ENCODE data around the gene TEX101.

Gene TEX101

GRCh38 chr19:43450545-43450997, 35.9 kb downstream of the TEX101 start:
- Histone ChIP-seq H2BK120ac (ENCODE audit: low read depth, low read length) (no peak overlapping the region), H3K4me2 (ENCODE audit: insufficient read depth, low read length, poor library complexity, severe bottlenecking) (no peak overlapping the region), H3K18ac (ENCODE audit: low read length) (no peak overlapping the region), H2AK5ac (ENCODE audit: low read depth, low read length) (no peak overlapping the region), H3K4me3 (ENCODE audit: low read length in 2 of 2) (no peak overlapping the region), H3K79me1 (ENCODE audit: low read depth, low read length) (no peaks in the 10 kb centered on the region), H3K4ac (ENCODE audit: low read length) (no peak overlapping the region), H3K36me3 (replicated peaks in 1 of 2; ENCODE audit: control insufficient read depth in 2 of 2, insufficient read depth in 2 of 2, low read length in 2 of 2) (no peaks in the 10 kb centered on the region), H4K8ac (ENCODE audit: low read depth, low read length) (no peak overlapping the region), H3K9me3 (replicated peaks in 1 of 2; ENCODE audit: control insufficient read depth in 2 of 2, insufficient read depth in 1 of 2, low read depth in 1 of 2, low read length in 2 of 2) (peaks cover 2 to 4% of the 10 kb centered on the region in 2 donors), H3K27ac (replicated peaks; ENCODE audit: low read length) (no peak overlapping the region), H3K14ac (ENCODE audit: low read length) (no peak overlapping the region), H3K4me1 (ENCODE audit: control insufficient read depth in 2 of 2, insufficient read depth in 1 of 2, low read depth in 1 of 2, low read length in 2 of 2) (no peaks in the 10 kb centered on the region), H2AFZ (ENCODE audit: low read length) (no peak overlapping the region), H3K23ac (ENCODE audit: low read depth, low read length, poor library complexity) (no peak overlapping the region), H2BK5ac (ENCODE audit: low read length) (no peak overlapping the region), H2BK12ac (ENCODE audit: low read length) (no peak overlapping the region), H4K91ac (ENCODE audit: low read depth, low read length, poor library complexity) (no peak overlapping the region), H3K9ac (ENCODE audit: low read depth, low read length, poor library complexity) (no peak overlapping the region), H2BK15ac (ENCODE audit: low read length) (no peak overlapping the region), H3K27me3 (ENCODE audit: control insufficient read depth in 3 of 3, insufficient read depth in 3 of 3, low read depth in 1 of 3, low read length in 3 of 3) (no peaks in the 10 kb centered on the region)
- no peak for DNase-seq (ENCODE audit: low spot score)
- WGBS, 2 donors (ENCODE audit: extremely low coverage in 2 of 2, insufficient read length in 2 of 2, insufficient replicate concordance in 1 of 2) = no CpG with 5 or more reads among the region's 2 CpGs

GRCh38 chr19:43452582-43452981, 37.9 kb downstream of the TEX101 start:
- no peak overlapping the region for H2BK12ac ChIP-seq (ENCODE audit: low read length)
- H3K4ac ChIP-seq (ENCODE audit: low read length) = no peak overlapping the region
- no peaks in the 10 kb centered on the region for H3K36me3 ChIP-seq (replicated peaks in 1 of 2; ENCODE audit: control insufficient read depth in 2 of 2, insufficient read depth in 2 of 2, low read length in 2 of 2)
- no peak overlapping the region for H2BK120ac ChIP-seq (ENCODE audit: low read depth, low read length)
- peaks cover 2 to 4% of the 10 kb centered on the region in 2 donors for H3K9me3 ChIP-seq (replicated peaks in 1 of 2; ENCODE audit: control insufficient read depth in 2 of 2, insufficient read depth in 1 of 2, low read depth in 1 of 2, low read length in 2 of 2)
- no peak overlapping the region for H4K8ac ChIP-seq (ENCODE audit: low read depth, low read length)
- no peak overlapping the region for H3K9ac ChIP-seq (ENCODE audit: low read depth, low read length, poor library complexity)
- no peak overlapping the region for H3K14ac ChIP-seq (ENCODE audit: low read length)
- H2BK15ac ChIP-seq (ENCODE audit: low read length) = no peak overlapping the region
- no peak overlapping the region for H2AFZ ChIP-seq (ENCODE audit: low read length)
- WGBS, 2 donors (ENCODE audit: extremely low coverage in 2 of 2, insufficient read length in 2 of 2, insufficient replicate concordance in 1 of 2) = no CpG with 5 or more reads among the region's 3 CpGs
- no peak overlapping the region for H3K23ac ChIP-seq (ENCODE audit: low read depth, low read length, poor library complexity)
- H3K4me3 ChIP-seq (ENCODE audit: low read length in 2 of 2) = no peak overlapping the region
- no peak for DNase-seq (ENCODE audit: low spot score)
- H3K18ac ChIP-seq (ENCODE audit: low read length) = no peak overlapping the region
- H2AK5ac ChIP-seq (ENCODE audit: low read depth, low read length) = no peak overlapping the region
- no peaks in the 10 kb centered on the region for H3K27me3 ChIP-seq (ENCODE audit: control insufficient read depth in 3 of 3, insufficient read depth in 3 of 3, low read depth in 1 of 3, low read length in 3 of 3)
- H2BK5ac ChIP-seq (ENCODE audit: low read length) = no peak overlapping the region
- no peaks in the 10 kb centered on the region for H3K4me1 ChIP-seq (ENCODE audit: control insufficient read depth in 2 of 2, insufficient read depth in 1 of 2, low read depth in 1 of 2, low read length in 2 of 2)
- no peak overlapping the region for H3K27ac ChIP-seq (replicated peaks; ENCODE audit: low read length)
- no peaks in the 10 kb centered on the region for H3K79me1 ChIP-seq (ENCODE audit: low read depth, low read length)
- H4K91ac ChIP-seq (ENCODE audit: low read depth, low read length, poor library complexity) = no peak overlapping the region
- no peak overlapping the region for H3K4me2 ChIP-seq (ENCODE audit: insufficient read depth, low read length, poor library complexity, severe bottlenecking)

- H2BK120ac ChIP-seq (ENCODE audit: low read depth, low read length) = no peak overlapping the region
- WGBS, 2 donors (ENCODE audit: extremely low coverage in 2 of 2, insufficient read length in 2 of 2, insufficient replicate concordance in 1 of 2) = no CpG with 5 or more reads among the region's 2 CpGs
- H2AK5ac ChIP-seq (ENCODE audit: low read depth, low read length) = no peak overlapping the region
Measured at GRCh38 chr19:43454031-43454430, 39.3 kb downstream of the TEX101 start.

GRCh38 chr19:43455321-43456113, 40.8 kb downstream of the TEX101 start:
- Histone ChIP-seq H3K4ac (ENCODE audit: low read length) (no peak overlapping the region), H3K27me3 (ENCODE audit: control insufficient read depth in 3 of 3, insufficient read depth in 3 of 3, low read depth in 1 of 3, low read length in 3 of 3) (peaks cover 0 to 5% (median 0%) of the 10 kb centered on the region in 3 experiments), H3K14ac (ENCODE audit: low read length) (no peak overlapping the region), H3K79me1 (ENCODE audit: low read depth, low read length) (no peaks in the 10 kb centered on the region), H3K18ac (ENCODE audit: low read length) (no peak overlapping the region), H2BK5ac (ENCODE audit: low read length) (no peak overlapping the region), H2BK15ac (ENCODE audit: low read length) (no peak overlapping the region), H2AFZ (ENCODE audit: low read length) (no peak overlapping the region), H3K23ac (ENCODE audit: low read depth, low read length, poor library complexity) (no peak overlapping the region), H3K9ac (ENCODE audit: low read depth, low read length, poor library complexity) (no peak overlapping the region), H4K8ac (ENCODE audit: low read depth, low read length) (no peak overlapping the region), H2AK5ac (ENCODE audit: low read depth, low read length) (no peak overlapping the region), H3K36me3 (replicated peaks in 1 of 2; ENCODE audit: control insufficient read depth in 2 of 2, insufficient read depth in 2 of 2, low read length in 2 of 2) (no peaks in the 10 kb centered on the region), H3K4me3 (ENCODE audit: low read length in 2 of 2) (no peak overlapping the region), H2BK120ac (ENCODE audit: low read depth, low read length) (no peak overlapping the region), H3K4me1 (ENCODE audit: control insufficient read depth in 2 of 2, insufficient read depth in 1 of 2, low read depth in 1 of 2, low read length in 2 of 2) (no peaks in the 10 kb centered on the region), H3K4me2 (ENCODE audit: insufficient read depth, low read length, poor library complexity, severe bottlenecking) (no peak overlapping the region), H3K27ac (replicated peaks; ENCODE audit: low read length) (no peak overlapping the region), H3K9me3 (replicated peaks in 1 of 2; ENCODE audit: control insufficient read depth in 2 of 2, insufficient read depth in 1 of 2, low read depth in 1 of 2, low read length in 2 of 2) (peaks cover 2 to 4% of the 10 kb centered on the region in 2 donors), H4K91ac (ENCODE audit: low read depth, low read length, poor library complexity) (no peak overlapping the region), H2BK12ac (ENCODE audit: low read length) (no peak overlapping the region)
- no peak for DNase-seq (ENCODE audit: low spot score)
- WGBS, 2 donors (ENCODE audit: extremely low coverage in 2 of 2, insufficient read length in 2 of 2, insufficient replicate concordance in 1 of 2) = no CpG with 5 or more reads among the region's 10 CpGs

More at GRCh38 chr19:43454031-43454430, 39.3 kb downstream of the TEX101 start:
- H3K27me3 ChIP-seq (ENCODE audit: control insufficient read depth in 3 of 3, insufficient read depth in 3 of 3, low read depth in 1 of 3, low read length in 3 of 3) = no peaks in the 10 kb centered on the region
- no peak overlapping the region for H3K4me3 ChIP-seq (ENCODE audit: low read length in 2 of 2)
- no peaks in the 10 kb centered on the region for H3K36me3 ChIP-seq (replicated peaks in 1 of 2; ENCODE audit: control insufficient read depth in 2 of 2, insufficient read depth in 2 of 2, low read length in 2 of 2)
- H3K4ac ChIP-seq (ENCODE audit: low read length) = no peak overlapping the region
- no peak overlapping the region for H2AFZ ChIP-seq (ENCODE audit: low read length)
- H2BK5ac ChIP-seq (ENCODE audit: low read length) = no peak overlapping the region
- no peaks in the 10 kb centered on the region for H3K79me1 ChIP-seq (ENCODE audit: low read depth, low read length)
- H3K14ac ChIP-seq (ENCODE audit: low read length) = no peak overlapping the region
- no peak overlapping the region for H3K27ac ChIP-seq (replicated peaks; ENCODE audit: low read length)
- H4K91ac ChIP-seq (ENCODE audit: low read depth, low read length, poor library complexity) = no peak overlapping the region
- no peak overlapping the region for H2BK15ac ChIP-seq (ENCODE audit: low read length)
- peaks cover 2 to 4% of the 10 kb centered on the region in 2 donors for H3K9me3 ChIP-seq (replicated peaks in 1 of 2; ENCODE audit: control insufficient read depth in 2 of 2, insufficient read depth in 1 of 2, low read depth in 1 of 2, low read length in 2 of 2)
- no peak overlapping the region for H3K4me2 ChIP-seq (ENCODE audit: insufficient read depth, low read length, poor library complexity, severe bottlenecking)
- H3K23ac ChIP-seq (ENCODE audit: low read depth, low read length, poor library complexity) = no peak overlapping the region
- no peaks in the 10 kb centered on the region for H3K4me1 ChIP-seq (ENCODE audit: control insufficient read depth in 2 of 2, insufficient read depth in 1 of 2, low read depth in 1 of 2, low read length in 2 of 2)
- no peak overlapping the region for H4K8ac ChIP-seq (ENCODE audit: low read depth, low read length)
- H3K18ac ChIP-seq (ENCODE audit: low read length) = no peak overlapping the region
- H2BK12ac ChIP-seq (ENCODE audit: low read length) = no peak overlapping the region
- no peak for DNase-seq (ENCODE audit: low spot score)
- H3K9ac ChIP-seq (ENCODE audit: low read depth, low read length, poor library complexity) = no peak overlapping the region

Data from neuronal stem cell (in vitro differentiated cells).